DLD1 (cell line): Measurements from ENCODE around the gene TPCN2.

Experiments used
- in situ Hi-C: cut with HindIII; loops from 2 replicates; pipeline ENCODE4 v1.10.0; 2017; ENCODE audit warnings: low sequenced_read_pairs

TPCN2 gene

DNA sequence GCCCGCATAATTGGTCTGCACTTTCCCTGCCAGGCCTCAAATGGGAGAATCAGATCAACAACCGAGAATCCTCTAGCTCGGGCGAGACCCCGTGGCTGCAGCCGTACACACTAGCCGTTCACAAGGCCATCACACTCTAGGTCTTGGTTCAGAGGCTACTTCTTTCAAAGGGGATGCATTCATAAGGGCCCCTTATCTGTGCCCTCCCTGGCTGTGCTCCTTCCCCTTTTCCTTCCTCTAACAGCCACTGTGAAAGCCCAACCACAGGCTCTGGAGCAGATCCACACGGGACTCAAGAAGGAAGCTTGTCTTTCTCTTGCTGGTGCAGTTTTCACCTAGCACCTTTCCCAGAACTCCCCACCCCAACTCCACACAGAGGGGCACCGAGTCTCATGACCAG is 131.5 kb downstream of the TPCN2 start:
- in situ Hi-C loops = loop anchor here (5.0 kb wide), 1 partner anchor 52 kb away; no protein-coding TSS in a partner anchor

DNA sequence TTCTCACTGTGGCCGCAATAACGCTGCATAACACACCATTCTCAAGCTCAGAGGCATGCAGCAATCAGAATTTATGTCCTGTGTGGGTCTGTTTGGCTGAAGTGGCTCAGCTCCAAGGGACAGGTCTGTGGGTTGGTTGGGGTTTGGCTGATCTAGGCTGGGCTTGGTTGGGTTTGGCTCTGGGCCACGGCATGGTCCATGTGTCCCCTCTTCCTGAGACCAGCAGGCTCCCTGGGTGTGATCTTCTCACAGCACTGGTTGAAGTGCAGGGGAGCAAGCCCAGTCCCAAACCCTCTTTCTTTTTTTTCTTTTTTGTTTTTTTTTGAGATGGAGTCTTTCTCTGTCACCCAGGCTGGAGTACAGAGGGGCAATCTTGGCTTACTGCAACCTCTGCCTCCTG is 132.0 kb downstream of the TPCN2 start:
- in situ Hi-C loops = loop anchor here (5.0 kb wide), 1 partner anchor 52 kb away; no protein-coding TSS in a partner anchor

DNA sequence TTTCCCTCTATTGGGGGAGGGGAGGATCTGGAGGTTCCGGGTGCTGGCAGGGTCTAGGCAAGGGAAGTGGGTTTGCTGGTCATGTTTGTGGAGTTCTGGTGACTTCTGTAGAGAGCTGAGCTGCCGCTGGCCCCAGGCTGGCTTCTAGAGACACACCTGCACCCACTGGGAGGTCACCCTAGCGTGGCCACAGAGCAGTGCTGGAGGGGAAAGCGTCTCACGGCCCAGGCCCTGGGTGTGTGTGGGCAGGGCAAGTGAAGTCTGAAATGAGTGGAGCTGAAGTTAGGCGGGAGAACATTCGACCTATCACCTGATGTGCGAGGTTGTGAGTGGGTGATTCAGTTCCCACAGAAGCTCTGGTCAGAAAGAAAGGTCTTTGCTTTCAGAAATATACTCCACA is 134.9 kb downstream of the TPCN2 start:
- in situ Hi-C loops = loop anchor here (5.0 kb wide), 1 partner anchor 49 kb away; no protein-coding TSS in a partner anchor
